Lower leg skin (tissue), 4 donors: ENCODE measurements around the gene MCF2L2. TPM values are rescaled to one million over a fixed set of nuclear protein-coding genes. Genes with fewer than 3 reads are reported as not detected.
"Not testable (repeated sequence)": the region's sequence is repeated elsewhere in the genome, so short reads cannot be mapped to it uniquely, and the experiment has no call there.

ENCODE experiments used
- DNase-seq, 2 donors: peaks; one replicate each; pipeline ENCODE4 v3.0.0-alpha.2; 2019; ENCODE audit warnings: low spot score in 2 of 2
- H3K4me3 ChIP-seq: fragments of 200-600 bp; sonication (generic); 2 replicates; pipeline ENCODE4 v1.5.1; 2017; ENCODE audit warnings: mild to moderate bottlenecking, low read depth; ENCODE audit not compliant: poor library complexity, severe bottlenecking
- CTCF ChIP-seq, 3 donors: fragments of 450-650 bp; IDR thresholded peaks; one replicate each; pipeline ENCODE4 v1.5.1; 2016; ENCODE audit warnings: antibody characterized with exemption in 3 of 3, mild to moderate bottlenecking in 3 of 3, moderate library complexity in 2 of 3
- POLR2A ChIP-seq, 2 donors: fragments of 450-650 bp; IDR thresholded peaks; one replicate each; pipeline ENCODE4 v1.6.1; 2016 to 2017; ENCODE audit warnings: antibody characterized with exemption in 2 of 2, mild to moderate bottlenecking in 1 of 2, moderate library complexity in 1 of 2
- WGBS, 2 donors: methylation state at CpG; one replicate each; pipeline ENCODE4 v1.1.5; 2018; 5-methylcytosine and 5-hydroxymethylcytosine counted together
- intact Hi-C: fragments of 100-400 bp; cut with DNase I; formaldehyde crosslinking; loops from one replicate; pipeline ENCODE4 v1.15.0; 2023; ENCODE audit warnings: low total_unique reads
- total RNA-seq, 4 donors: library from RNA; depleted of rRNA; stranded (reverse); fragments of >200 nt; gene quantifications; one replicate each; pipeline ENCODE4 v1.1.0, GENCODE V29; 2016

Gene MCF2L2
- total RNA-seq, result 1 to 10 TPM in 2 of 4 donors, under 1 TPM in 1, not detected in 1; 0.88 to 1.3 (median 1.1) TPM

- H3K4me3 ChIP-seq, result peak within 1 kb of the TSS; percentile 48
- 2% methylated on average over 22 to 35 of the region's 68 CpGs for WGBS, 2 donors
- DNase-seq, result peak; percentile 15 to 86
- intact Hi-C loops, result no loop called here
- no peak for TF ChIP-seq CTCF (IDR thresholded peaks at IDR 0.05)
- no peak for TF ChIP-seq POLR2A (IDR thresholded peaks at IDR 0.05)
Measured at GRCh38 chr3:183428447-183429211, at the start of gene MCF2L2. Gene MCF2L2 (minus strand): TSS chr3:183428619. CDS start chr3:183427977, 642 bp downstream.

DNA sequence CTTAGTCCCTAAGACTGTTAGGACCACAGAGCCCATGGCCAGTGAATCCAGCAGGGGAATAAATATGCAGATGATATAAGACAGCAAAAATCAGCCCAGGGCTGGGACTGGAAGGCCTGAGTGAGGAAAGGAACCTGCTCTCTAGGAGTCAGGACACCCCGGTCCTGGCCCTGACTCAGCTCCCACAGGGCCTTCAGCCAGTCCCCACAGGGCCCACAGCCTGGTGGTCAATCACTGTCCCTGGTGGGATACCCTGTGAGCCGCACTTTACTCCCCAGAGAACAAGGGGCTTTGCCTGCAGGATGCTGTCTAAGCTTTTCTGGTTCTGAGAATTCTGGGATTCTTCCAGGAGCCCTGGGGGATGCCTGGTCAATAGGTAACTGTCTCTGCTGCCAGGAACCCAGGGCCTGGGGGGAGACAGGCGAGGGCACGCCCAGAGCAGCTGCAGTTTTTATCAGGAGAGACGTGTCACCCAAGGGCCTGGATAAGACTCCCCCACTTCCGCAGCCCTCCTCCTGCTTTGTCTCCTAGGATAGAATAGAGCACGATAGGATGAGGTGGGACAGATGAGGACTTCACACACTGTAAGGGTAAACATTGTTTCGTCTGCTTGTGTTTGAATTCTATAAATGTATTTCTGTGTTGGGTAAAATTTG, 49.5 kb upstream of the MCF2L2 start:
- peak in 1 of 2 donors; percentile 53 for DNase-seq

GRCh38 chr3:183475764-183476162, 47.3 kb upstream of the MCF2L2 start:
- not testable (repeated sequence) for H3K4me3 ChIP-seq
- DNase-seq, result peak in 1 of 2 donors; percentile 57
- intact Hi-C loops, result loop anchor here (10.0 kb wide), 1 partner anchor 289 kb away; no protein-coding TSS in a partner anchor
- WGBS, 2 donors, result 96 to 97% methylated on average over 1 of the region's 1 CpG

More for the DNA sequence above, 49.5 kb upstream of the MCF2L2 start:
- TF ChIP-seq POLR2A (IDR thresholded peaks at IDR 0.05), result no peak
- no peak for TF ChIP-seq CTCF (IDR thresholded peaks at IDR 0.05)
- intact Hi-C loops, result loop anchor here (10.0 kb wide), 1 partner anchor 287 kb away; no protein-coding TSS in a partner anchor
- 50 to 66% methylated on average over 8 of the region's 8 CpGs for WGBS, 2 donors
- H3K4me3 ChIP-seq, result no peak overlapping the region

- no peak overlapping the region for H3K4me3 ChIP-seq
- DNase-seq, result peak in 1 of 2 donors; percentile 18
- intact Hi-C loops, result loop anchor here (10.0 kb wide), 1 partner anchor 290 kb away; no protein-coding TSS in a partner anchor
- 60 to 61% methylated on average over 3 of the region's 3 CpGs for WGBS, 2 donors
- no peak for TF ChIP-seq CTCF (IDR thresholded peaks at IDR 0.05)
- no peak for TF ChIP-seq POLR2A (IDR thresholded peaks at IDR 0.05)
Measured at GRCh38 chr3:183475016-183475763, 46.8 kb upstream of the MCF2L2 start.

GRCh38 chr3:183473969-183474368, 45.5 kb upstream of the MCF2L2 start:
- intact Hi-C loops, result loop anchor here (10.0 kb wide), 1 partner anchor 291 kb away; no protein-coding TSS in a partner anchor
- DNase-seq, result no peak
- WGBS, 2 donors, result 76 to 79% methylated on average over 2 of the region's 2 CpGs
- no peak for TF ChIP-seq CTCF (IDR thresholded peaks at IDR 0.05)
- TF ChIP-seq POLR2A (IDR thresholded peaks at IDR 0.05), result no peak
- H3K4me3 ChIP-seq, result no peak overlapping the region
